Fibroblast of the conjunctiva (primary cell): Measurements from ENCODE around the gene SUPT20HL1.
"Not testable (repeated sequence)": the region's sequence is repeated elsewhere in the genome, so short reads cannot be mapped to it uniquely, and the experiment has no call there.

Source experiments
- DNase-seq: peaks from one replicate; pipeline ENCODE4 v3.0.0-alpha.2; 2010; ENCODE audit warnings: low read depth

Gene SUPT20HL1

DNA sequence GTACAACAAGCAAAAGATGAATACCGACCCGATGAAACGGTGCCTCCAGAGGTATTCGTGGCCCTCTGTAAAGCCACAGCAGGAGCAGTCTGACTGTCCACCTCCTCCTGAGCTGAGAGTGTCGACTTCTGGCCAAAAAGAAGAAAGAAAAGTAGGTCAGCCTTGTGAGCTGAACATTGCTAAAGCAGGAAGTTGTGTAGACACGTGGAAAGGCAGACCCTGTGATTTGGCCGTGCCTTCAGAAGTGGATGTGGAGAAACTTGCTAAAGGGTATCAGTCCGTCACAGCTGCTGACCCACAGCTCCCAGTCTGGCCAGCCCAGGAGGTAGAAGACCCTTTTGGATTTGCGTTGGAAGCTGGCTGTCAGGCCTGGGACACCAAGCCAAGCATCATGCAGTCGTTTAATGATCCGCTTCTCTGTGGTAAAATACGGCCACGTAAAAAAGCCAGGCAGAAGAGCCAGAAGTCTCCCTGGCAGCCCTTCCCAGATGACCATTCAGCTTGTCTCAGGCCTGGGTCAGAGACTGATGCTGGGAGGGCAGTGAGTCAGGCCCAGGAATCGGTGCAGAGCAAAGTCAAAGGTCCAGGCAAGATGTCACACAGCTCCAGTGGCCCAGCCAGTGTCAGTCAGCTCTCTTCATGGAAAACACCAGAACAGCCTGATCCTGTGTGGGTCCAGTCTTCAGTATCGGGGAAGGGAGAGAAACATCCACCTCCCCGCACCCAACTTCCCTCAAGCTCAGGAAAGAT, 3.2 kb downstream of the SUPT20HL1 start:
- DNase-seq: not testable (repeated sequence)

- DNase-seq: no peak
Observed at GRCh38 chrX:24364326-24364725, 3.9 kb downstream of the SUPT20HL1 start.

DNA sequence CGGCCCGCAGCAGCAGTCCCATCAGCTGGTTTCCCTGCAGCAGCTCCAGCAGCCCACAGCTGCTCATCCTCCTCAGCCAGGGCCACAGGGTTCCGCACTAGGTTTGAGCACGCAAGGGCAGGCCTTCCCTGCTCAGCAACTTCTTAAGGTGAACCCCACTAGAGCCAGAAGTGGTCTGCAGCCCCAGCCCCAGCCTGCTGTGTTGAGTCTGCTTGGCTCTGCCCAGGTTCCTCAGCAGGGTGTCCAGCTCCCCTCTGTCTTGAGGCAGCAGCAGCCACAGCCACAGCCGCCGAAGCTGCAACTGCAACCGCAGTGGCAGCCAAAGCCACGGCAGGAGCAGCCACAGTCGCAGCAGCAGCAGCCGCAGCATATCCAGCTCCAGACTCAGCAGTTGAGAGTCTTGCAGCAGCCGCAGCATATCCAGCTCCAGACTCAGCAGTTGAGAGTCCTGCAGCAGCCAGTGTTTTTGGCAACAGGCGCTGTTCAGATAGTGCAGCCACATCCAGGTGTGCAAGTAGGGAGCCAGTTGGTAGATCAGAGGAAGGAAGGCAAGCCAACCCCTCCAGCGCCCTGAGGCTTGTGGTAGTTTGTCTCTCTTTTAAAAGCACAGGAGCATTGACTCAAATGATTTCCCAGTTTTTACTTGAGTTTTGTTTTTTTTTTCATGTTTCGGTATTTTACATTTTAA, 4.6 kb downstream of the SUPT20HL1 start:
- no peak for DNase-seq

DNA sequence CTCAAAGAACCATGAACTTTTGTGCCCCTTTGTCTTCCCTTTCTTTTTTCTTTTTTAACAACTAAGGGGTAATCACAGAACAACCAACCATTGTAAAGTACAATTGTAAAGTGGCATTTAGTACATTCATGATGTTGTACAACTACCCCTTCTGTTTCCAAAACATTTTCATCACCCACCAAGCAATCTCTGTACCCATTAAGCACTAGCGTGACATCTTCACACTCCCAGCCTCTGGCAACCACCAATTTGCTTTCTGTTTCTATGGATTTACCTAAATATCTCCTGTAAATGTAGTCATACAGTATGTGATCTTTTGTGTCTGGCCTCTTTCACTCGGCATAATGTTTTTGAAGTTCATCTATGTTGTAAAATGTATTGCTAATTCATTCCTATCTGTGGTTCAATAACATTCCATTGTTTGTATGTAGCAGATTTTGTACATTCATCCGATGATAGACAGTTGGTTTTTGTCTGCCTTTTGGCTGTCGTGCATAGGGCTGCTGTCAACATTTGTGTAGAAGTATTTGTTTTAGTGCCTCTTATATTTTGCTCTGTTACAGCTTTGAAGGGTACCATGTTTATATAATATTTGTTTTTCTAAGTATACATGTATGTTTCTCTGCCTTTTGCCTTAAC, 6.4 kb downstream of the SUPT20HL1 start:
- DNase-seq: not testable (repeated sequence)

GRCh38 chrX:24369816-24370215, 9.4 kb downstream of the SUPT20HL1 start:
- DNase-seq: no peak

GRCh38 chrX:24371391-24371972, 11.0 kb downstream of the SUPT20HL1 start:
- peak; percentile 32 for DNase-seq

- no peak for DNase-seq
Observed at GRCh38 chrX:24372021-24372763, 11.8 kb downstream of the SUPT20HL1 start.

DNA sequence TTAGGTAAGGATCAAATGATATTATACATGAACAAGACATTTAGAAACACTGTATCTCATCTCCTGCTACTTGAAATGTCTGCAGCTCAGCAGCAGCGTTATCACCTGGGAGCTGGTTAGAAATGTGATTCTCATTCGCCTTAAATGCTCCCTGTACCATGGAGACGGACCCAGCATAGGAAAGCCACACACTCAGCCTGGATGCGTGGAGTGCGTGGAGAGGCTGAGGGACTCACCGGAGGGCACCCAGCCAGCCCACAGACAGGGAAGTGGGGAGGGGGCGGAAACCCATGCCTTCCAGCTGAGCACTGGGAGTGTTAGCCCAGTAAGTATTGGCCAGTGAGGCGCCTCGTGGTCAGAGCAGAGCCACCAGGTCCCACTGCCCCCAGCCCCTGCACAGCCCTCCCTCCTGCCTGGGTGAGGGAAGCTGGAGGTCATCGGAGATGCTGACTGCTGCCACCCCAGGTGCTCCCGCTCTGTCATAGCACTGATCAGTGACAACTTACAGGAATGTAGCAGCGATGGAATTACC, 15.2 kb downstream of the SUPT20HL1 start:
- no peak for DNase-seq

DNA sequence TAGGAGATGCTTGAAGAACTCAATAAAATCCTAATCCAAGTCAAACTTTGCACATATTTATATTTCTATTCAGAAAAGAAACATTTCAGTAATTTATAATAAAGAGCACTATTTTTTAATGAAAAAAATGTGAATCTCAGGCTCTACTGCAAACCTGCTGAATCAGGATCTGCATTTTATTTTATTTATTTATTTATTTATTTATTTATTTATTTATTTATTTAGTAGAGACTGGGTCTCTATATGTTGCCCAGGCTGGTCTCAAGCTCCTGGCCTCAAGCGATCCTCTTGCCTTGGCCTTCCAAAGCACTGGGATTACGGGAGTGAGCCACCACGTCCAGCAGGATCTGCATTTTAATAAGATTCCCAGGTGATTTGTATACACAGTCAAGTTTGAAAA, 16.0 kb downstream of the SUPT20HL1 start:
- no peak for DNase-seq

DNA sequence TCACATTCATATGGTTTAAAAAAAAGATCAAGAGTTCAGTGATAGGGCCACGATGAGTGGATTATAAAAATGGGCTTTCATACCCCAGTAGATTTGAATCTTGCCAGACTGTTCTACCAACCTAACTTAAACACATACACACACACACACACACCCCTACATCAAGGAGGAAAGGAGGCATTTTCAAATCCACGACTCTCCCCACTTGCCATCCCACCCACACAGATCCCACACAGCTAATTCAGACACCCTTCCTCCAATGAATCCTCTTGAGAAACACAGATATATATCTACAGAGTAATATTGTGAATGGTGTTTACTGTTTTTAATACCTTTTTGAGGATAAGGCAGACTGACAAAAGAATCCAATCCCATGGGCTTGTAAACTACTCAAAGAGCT, 16.8 kb downstream of the SUPT20HL1 start:
- no peak for DNase-seq

DNA sequence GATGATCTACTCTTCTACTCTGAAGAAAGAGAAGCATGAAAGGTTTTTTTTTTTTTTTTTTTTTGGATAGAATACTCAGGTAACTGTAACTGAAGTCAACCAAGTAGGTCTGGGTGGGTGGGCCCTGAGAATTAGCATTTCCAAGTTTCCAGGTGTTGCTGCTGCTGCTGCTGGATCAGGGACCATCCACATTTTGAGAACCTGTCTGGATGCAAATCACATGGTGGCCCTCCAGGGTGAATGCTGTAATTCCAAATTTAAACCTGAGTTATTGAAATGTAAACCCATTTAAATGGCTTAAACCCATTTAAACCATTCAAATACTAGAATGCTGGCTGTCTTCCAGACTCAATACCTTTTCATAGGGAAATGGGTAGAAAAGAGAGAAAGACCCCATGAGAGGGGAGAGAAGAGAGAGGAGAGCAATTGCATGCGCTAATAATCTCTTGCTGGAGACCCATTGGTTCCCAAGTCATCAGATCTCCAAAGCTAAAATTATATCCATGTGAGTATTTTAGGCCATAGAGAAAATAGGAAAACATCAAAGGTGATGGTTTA, 17.6 kb downstream of the SUPT20HL1 start:
- no peak for DNase-seq

DNA sequence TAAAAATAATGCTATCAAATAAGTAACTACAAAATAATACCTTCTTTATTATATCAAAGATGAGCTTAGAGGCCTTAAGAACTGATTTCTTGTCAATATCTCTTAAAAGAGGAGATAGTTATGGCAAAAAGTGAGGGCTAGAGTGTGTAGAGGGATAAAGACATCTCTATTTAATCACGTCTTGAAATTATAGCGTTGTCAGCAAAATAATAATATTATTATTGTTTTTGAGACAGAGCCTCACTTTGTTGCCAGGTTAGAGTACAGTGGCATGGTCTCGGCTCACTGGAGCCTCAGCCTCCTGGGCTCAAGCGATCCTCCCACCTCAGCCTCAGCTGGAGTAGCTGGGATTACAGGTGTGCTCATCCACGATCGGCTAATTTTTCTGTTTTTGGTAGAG, 18.3 kb downstream of the SUPT20HL1 start:
- DNase-seq: no peak

- DNase-seq: no peak
Observed at GRCh38 chrX:24380262-24381187, 20.1 kb downstream of the SUPT20HL1 start.

GRCh38 chrX:24382315-24382714, 21.9 kb downstream of the SUPT20HL1 start:
- not testable (repeated sequence) for DNase-seq

- no peak for DNase-seq
Observed at GRCh38 chrX:24387724-24388123, 27.3 kb downstream of the SUPT20HL1 start.

GRCh38 chrX:24391389-24391788, 30.9 kb downstream of the SUPT20HL1 start:
- DNase-seq: no peak

DNA sequence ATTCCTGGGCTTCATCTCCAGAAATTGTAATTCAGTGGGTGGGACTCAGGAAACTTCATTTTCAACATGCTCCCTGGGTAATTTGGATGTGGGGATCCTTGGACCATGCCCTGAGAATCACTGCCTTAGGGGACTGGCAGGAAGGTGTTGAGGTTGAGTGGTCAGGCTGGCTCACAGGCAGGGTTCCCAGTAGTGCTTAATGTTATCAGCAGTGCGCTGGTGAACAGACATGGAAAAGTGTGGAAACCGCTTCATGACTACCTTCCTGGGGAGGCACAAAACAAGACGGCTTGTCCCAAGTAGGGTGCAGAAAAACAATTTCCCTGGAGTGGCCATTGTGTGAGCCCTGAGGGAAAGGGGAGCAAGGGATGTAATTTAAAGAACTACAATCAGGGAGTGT, 31.4 kb downstream of the SUPT20HL1 start:
- DNase-seq: no peak

- DNase-seq: peak; percentile 18
Observed at GRCh38 chrX:24392709-24393108, 32.3 kb downstream of the SUPT20HL1 start.

GRCh38 chrX:24395775-24396174, 35.3 kb downstream of the SUPT20HL1 start:
- DNase-seq: peak; percentile 66

DNA sequence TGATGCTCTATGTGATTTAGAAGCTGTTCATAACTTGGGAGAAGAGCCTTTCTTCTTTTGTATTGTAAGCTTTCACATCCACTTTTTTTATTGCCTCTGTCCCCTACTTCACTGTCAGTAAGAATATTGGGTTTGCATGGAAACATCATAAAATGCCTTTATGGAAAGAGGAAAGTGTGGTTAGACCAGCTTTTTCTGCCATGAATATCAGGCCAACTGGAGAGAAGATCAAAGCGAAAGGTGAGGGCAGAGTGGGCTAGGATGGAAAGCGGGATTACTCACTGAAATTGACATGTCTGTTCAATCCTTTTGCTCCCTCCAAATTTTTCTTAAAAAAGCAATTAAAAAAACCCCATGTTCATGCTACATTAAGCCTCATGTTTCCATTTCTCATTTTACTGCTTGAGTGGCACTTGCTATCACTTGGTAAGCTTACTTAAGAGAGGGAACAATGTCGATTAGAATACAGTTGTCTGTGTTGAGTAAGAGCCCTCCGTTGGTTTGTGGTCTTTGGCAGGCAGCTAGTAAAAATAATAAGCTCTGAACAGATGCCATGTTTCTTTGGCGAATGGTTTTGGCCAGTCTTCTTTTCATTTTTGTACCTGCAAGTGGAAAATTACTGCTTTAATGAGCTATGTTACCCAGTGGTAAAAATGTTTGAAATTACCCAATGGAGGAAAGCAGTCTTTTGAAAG, 35.9 kb downstream of the SUPT20HL1 start:
- peak; percentile 47 for DNase-seq
